ENCODE results near the gene SLC35F2.

GRCh38 chr11:107851704-107852310 lies 6.8 kb downstream of the SLC35F2 start:
- no peak for TF ChIP-seq CTCF (IDR thresholded peaks at IDR 0.05)
- no peak for TF ChIP-seq POLR2A (IDR thresholded peaks at IDR 0.05)

All from right lobe of liver (tissue), 4 donors.